Activated T-helper 17 cell treated with anti-CD3 and anti-CD28 coated beads, Interleukin-2, amount 50 U/mL, for 72 hours (primary cell): ENCODE measurements around the gene NAA30. TPM values are rescaled to one million over a fixed set of nuclear protein-coding genes. Genes with fewer than 3 reads are reported as not detected.

Source experiments
- ATAC-seq: fragments of 150-1000 bp; cut with Tn5 transposase; replicated peaks from 2 replicates; pipeline ENCODE4 v1.10.0; 2021; ENCODE audit warnings: mild to moderate bottlenecking, moderate library complexity
- H3K27ac Mint-ChIP-seq: one replicate; pipeline ENCODE4 v1.8.0; 2022; ENCODE audit warnings: mixed read lengths
- H3K27me3 Mint-ChIP-seq: one replicate; pipeline ENCODE4 v1.8.0; 2022; ENCODE audit warnings: mixed read lengths
- H3K36me3 Mint-ChIP-seq: one replicate; pipeline ENCODE4 v1.8.0; 2022; ENCODE audit warnings: low read depth, mild to moderate bottlenecking, mixed read lengths
- H3K4me1 Mint-ChIP-seq: one replicate; pipeline ENCODE4 v1.8.0; 2022; ENCODE audit warnings: mixed read lengths
- H3K4me3 Mint-ChIP-seq: one replicate; pipeline ENCODE4 v1.8.0; 2022; ENCODE audit warnings: mild to moderate bottlenecking, mixed read lengths
- H3K9me3 Mint-ChIP-seq: one replicate; pipeline ENCODE4 v1.8.0; 2022; ENCODE audit warnings: mixed read lengths
- total RNA-seq, 2 donors: library from RNA; stranded (reverse); gene quantifications; one replicate each; pipeline ENCODE4 v1.2.3, GENCODE V29; 2022

Gene NAA30
- total RNA-seq, 2 donors from 2014 or later: 12.5 to 20.7 TPM

DNA sequence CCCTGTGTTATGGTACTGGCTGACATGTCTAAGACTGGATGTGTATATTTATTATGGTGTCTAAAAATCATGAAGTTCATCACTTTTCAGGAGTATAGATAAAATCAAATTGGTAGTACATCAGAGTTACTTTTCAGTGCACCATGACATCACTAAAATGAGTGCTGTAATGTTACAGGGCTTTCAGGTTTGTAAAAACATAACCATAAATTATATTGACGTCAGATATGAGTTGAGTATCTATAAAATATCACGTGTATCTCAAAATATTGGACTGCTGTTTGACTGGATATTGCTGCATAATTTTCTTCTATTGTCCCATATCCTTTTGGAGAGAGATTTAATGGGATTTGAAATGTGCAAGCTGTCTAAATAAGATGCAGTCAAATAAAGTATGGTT, 22.0 kb downstream of the NAA30 start:
- Mint-ChIP-seq H3K9me3 (no peaks in the 10 kb centered on the region), H3K4me1 (peaks cover 7% of the 10 kb centered on the region), H3K4me3 (no peak overlapping the region), H3K27me3 (no peaks in the 10 kb centered on the region), H3K36me3 (peaks cover 51% of the 10 kb centered on the region), H3K27ac (no peak overlapping the region)
- no peak for ATAC-seq

DNA sequence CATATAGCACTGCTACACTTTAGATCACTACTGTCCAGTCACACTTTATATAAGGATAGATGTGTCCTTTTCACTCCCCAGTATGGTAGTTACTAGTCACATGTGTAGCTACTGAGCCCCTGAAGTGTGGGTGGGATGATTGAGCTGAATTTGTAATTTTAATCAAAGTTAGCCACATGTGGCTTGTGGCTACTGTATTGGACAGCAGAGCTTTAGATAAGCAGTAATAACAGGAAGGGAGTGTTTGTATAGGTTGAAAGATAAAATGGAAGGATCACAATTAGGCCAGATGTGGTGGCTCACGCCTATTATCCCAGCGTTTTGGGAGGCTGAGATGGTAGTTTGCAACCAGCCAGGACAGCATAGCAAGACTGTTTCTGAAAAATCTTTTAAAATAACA, 23.5 kb downstream of the NAA30 start:
- Mint-ChIP-seq H3K27ac (no peak overlapping the region), H3K36me3 (peaks cover 36% of the 10 kb centered on the region), H3K9me3 (no peaks in the 10 kb centered on the region), H3K4me1 (no peaks in the 10 kb centered on the region), H3K27me3 (no peaks in the 10 kb centered on the region), H3K4me3 (no peak overlapping the region)
- ATAC-seq: no peak

- Mint-ChIP-seq H3K4me3 (no peak overlapping the region), H3K36me3 (peaks cover 5% of the 10 kb centered on the region), H3K4me1 (no peaks in the 10 kb centered on the region)
These were observed 26.8 kb downstream of the NAA30 start for GRCh38 chr14:57417228-57417627.

DNA sequence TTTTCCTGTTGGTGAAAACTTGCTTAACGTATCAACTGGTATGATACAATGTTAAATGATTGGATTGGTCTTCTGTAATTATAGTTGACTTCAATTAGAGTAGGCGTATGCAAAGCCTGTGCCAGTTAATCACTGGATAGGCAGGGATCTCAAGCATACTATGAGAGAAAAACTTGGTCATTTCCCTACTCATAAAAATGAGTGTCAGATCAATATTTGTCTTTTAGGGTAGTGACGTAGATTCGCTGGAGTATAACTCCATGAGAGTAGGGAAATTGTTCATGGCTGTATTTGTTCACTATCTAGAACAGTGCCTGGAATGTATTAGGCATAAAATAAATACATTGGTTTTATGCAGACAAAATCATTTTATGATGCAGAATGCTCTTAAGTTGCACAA, 28.6 kb downstream of the NAA30 start:
- no peak overlapping the region for H3K4me3 Mint-ChIP-seq
- no peak overlapping the region for H3K27ac Mint-ChIP-seq
- H3K9me3 Mint-ChIP-seq: no peaks in the 10 kb centered on the region
- H3K4me1 Mint-ChIP-seq: no peaks in the 10 kb centered on the region
- no peaks in the 10 kb centered on the region for H3K36me3 Mint-ChIP-seq
- H3K27me3 Mint-ChIP-seq: no peaks in the 10 kb centered on the region
- ATAC-seq: no peak

More at GRCh38 chr14:57417228-57417627, 26.8 kb downstream of the NAA30 start:
- H3K27me3 Mint-ChIP-seq: no peaks in the 10 kb centered on the region
- no peak for ATAC-seq
- H3K27ac Mint-ChIP-seq: no peak overlapping the region
- H3K9me3 Mint-ChIP-seq: no peaks in the 10 kb centered on the region

GRCh38 chr14:57420033-57420432, 29.6 kb downstream of the NAA30 start:
- Mint-ChIP-seq H3K36me3 (no peaks in the 10 kb centered on the region), H3K27me3 (no peaks in the 10 kb centered on the region), H3K4me1 (no peaks in the 10 kb centered on the region), H3K27ac (no peak overlapping the region), H3K9me3 (no peaks in the 10 kb centered on the region), H3K4me3 (no peak overlapping the region)
- ATAC-seq: no peak

DNA sequence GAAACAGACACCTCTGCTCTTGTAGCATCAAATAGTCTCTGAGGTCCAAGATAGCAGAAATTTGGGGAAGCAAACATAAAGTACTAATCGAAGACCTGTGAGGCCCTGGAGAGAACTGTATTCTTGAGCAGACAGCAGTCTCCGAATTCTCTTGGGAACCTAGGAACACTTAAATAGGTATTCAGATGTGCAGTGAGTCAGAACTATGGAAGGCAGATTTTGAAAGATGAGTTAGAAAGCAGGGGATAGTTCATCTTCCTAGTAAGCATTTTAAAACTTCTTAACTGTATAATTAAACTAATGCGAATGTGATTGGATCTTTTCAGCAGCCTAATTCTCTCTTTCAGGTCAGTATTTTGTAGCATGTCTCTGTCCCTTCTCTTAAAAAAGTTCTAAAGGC, 30.6 kb downstream of the NAA30 start:
- ATAC-seq: no peak

DNA sequence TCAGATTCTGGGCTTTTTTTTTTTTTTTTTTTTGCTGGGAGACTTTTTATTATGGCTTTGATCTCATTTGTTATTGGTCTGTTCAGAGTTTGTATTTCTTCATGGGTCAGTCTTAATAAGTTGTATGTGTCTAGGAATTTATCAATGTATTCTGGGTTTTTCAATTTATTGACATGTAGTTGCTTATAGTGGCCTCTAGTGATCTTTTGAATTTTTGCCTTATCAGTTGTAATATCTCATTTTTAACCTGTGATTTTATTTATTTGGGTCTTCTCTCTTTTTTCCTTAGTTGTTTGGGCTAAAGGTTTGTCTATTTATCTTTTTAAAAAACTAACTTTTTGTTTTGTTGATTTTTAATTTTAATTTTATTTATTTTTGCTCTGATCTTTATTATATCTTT, 45.5 kb downstream of the NAA30 start:
- H3K27ac Mint-ChIP-seq: no peak overlapping the region
- ATAC-seq: no peak
- peaks cover 4% of the 10 kb centered on the region for H3K9me3 Mint-ChIP-seq
- no peak overlapping the region for H3K4me3 Mint-ChIP-seq
- H3K4me1 Mint-ChIP-seq: no peaks in the 10 kb centered on the region
- H3K27me3 Mint-ChIP-seq: no peaks in the 10 kb centered on the region
- H3K36me3 Mint-ChIP-seq: no peaks in the 10 kb centered on the region

More for the DNA sequence above, 30.6 kb downstream of the NAA30 start:
- no peaks in the 10 kb centered on the region for H3K9me3 Mint-ChIP-seq
- H3K4me1 Mint-ChIP-seq: no peaks in the 10 kb centered on the region
- no peaks in the 10 kb centered on the region for H3K36me3 Mint-ChIP-seq
- no peak overlapping the region for H3K4me3 Mint-ChIP-seq
- no peaks in the 10 kb centered on the region for H3K27me3 Mint-ChIP-seq
- H3K27ac Mint-ChIP-seq: no peak overlapping the region

- Mint-ChIP-seq H3K4me3 (no peak overlapping the region), H3K4me1 (no peaks in the 10 kb centered on the region), H3K27me3 (peaks cover 8% of the 10 kb centered on the region), H3K9me3 (peaks cover 6% of the 10 kb centered on the region), H3K36me3 (no peaks in the 10 kb centered on the region), H3K27ac (no peak overlapping the region)
- no peak for ATAC-seq
These were observed 71.5 kb downstream of the NAA30 start for GRCh38 chr14:57461777-57462320.

- H3K27me3 Mint-ChIP-seq: peaks cover 8% of the 10 kb centered on the region
- H3K4me1 Mint-ChIP-seq: no peaks in the 10 kb centered on the region
- H3K36me3 Mint-ChIP-seq: no peaks in the 10 kb centered on the region
- H3K27ac Mint-ChIP-seq: no peak overlapping the region
- no peak overlapping the region for H3K4me3 Mint-ChIP-seq
- peaks cover 6% of the 10 kb centered on the region for H3K9me3 Mint-ChIP-seq
- no peak for ATAC-seq
These were observed 72.2 kb downstream of the NAA30 start for GRCh38 chr14:57462551-57462950.

DNA sequence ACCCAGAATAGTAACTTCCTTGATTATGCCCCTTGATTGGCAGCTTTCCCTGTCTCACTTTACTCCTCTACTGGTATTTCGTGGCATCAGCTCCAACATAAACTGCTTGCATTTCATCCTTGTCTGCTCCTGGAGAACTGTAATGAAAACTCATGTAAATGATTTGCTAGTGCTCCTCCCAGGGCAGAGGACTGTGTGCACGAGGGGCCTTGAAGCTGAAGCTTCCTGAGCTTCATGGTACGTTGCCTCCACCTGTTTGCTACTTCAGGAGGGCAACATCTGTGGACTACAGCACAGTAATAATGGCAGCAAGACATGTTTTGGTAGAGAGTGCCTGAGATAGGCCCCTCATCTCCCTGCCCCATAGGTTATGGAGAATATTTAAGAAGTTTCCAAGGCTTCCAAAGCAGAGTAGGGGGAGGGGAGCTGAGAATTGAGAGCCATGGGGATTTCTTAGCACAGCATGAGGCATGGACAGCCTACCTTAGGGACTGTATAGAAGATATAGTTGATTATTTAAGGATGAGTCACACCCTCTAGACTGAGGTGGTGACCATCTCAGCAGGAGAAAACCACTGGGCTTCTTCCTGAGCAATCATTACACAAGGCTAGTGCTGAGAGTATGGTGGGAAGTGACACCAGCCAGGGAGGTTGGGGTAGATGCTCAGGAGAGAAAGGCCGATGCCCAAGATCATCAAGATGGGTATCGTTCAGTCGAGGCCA, 73.8 kb downstream of the NAA30 start:
- no peaks in the 10 kb centered on the region for H3K4me1 Mint-ChIP-seq
- H3K36me3 Mint-ChIP-seq: no peaks in the 10 kb centered on the region
- H3K4me3 Mint-ChIP-seq: no peak overlapping the region
- ATAC-seq: no peak
- H3K27me3 Mint-ChIP-seq: peaks cover 8% of the 10 kb centered on the region
- H3K9me3 Mint-ChIP-seq: peaks cover 6% of the 10 kb centered on the region
- no peak overlapping the region for H3K27ac Mint-ChIP-seq

Other genes with a start within 250 kb of the NAA30 start
- gene EXOC5, start 121.7 kb upstream of the NAA30 start, total RNA-seq: 10 to 100 TPM; 59.0 to 67.6 TPM
- gene AP5M1, start 121.6 kb upstream of the NAA30 start, total RNA-seq: 10 to 100 TPM; 25.5 to 34.9 TPM
- not detected for gene CCDC198, start 103.3 kb downstream of the NAA30 start, total RNA-seq